ENCODE measurements around the gene NUDT3.
"Not testable (repeated sequence)": the region's sequence is repeated elsewhere in the genome, so short reads cannot be mapped to it uniquely, and the experiment has no call there.

The NUDT3 gene

DNA sequence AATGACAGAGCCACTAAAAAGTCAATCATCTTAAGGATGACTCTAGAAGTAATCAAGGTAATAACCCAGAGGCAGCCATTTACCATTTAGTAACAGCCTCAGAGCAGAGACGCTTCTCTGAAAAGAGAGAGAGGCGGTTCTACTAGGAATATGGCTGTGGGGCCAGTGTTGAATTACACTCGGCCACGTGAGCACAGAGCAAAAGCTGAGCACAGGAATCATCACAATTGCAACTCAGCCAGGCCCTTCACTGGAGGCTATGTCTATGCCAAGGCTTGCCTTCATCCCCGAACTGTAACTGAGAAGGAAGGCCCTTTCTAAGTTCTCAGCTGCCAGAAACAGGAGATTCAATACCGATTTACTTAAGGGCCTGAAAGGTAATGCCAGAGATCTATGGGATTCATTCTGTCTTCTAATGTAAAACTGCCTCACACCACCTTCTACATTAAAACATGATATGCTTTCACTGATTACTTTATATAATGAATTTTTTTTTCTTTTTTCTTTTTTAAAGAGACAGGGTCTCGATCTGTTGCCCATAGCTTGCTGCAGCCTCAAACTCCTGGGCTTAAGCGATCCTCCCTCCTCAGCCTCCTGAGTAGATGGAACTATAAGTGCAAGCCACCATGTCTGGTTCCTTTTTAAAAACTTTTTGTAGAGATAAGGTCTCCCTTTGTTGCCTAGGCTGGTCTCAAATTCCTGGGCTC, 67.6 kb downstream of the NUDT3 start:
- TF ChIP-seq, protein P1, sequence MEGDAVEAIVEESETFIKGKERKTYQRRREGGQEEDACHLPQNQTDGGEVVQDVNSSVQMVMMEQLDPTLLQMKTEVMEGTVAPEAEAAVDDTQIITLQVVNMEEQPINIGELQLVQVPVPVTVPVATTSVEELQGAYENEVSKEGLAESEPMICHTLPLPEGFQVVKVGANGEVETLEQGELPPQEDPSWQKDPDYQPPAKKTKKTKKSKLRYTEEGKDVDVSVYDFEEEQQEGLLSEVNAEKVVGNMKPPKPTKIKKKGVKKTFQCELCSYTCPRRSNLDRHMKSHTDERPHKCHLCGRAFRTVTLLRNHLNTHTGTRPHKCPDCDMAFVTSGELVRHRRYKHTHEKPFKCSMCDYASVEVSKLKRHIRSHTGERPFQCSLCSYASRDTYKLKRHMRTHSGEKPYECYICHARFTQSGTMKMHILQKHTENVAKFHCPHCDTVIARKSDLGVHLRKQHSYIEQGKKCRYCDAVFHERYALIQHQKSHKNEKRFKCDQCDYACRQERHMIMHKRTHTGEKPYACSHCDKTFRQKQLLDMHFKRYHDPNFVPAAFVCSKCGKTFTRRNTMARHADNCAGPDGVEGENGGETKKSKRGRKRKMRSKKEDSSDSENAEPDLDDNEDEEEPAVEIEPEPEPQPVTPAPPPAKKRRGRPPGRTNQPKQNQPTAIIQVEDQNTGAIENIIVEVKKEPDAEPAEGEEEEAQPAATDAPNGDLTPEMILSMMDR (IDR thresholded peaks at IDR 0.05; ENCODE audit: insufficient read depth, low read length, poor library complexity, severe bottlenecking), result no peak
- H3K27me3 ChIP-seq (replicated peaks; ENCODE audit: control insufficient read depth, insufficient read depth, low read length), result no peaks in the 10 kb centered on the region
- no peak for DNase-seq (ENCODE audit: extremely low read depth, insufficient read length)
- H3K4me3 ChIP-seq (replicated peaks; ENCODE audit: low read depth, low read length), result no peak overlapping the region
- H3K36me3 ChIP-seq (ENCODE audit: control insufficient read depth, insufficient read depth, low read length), result no peaks in the 10 kb centered on the region; the same call in 1 of the 2 replicates

DNA sequence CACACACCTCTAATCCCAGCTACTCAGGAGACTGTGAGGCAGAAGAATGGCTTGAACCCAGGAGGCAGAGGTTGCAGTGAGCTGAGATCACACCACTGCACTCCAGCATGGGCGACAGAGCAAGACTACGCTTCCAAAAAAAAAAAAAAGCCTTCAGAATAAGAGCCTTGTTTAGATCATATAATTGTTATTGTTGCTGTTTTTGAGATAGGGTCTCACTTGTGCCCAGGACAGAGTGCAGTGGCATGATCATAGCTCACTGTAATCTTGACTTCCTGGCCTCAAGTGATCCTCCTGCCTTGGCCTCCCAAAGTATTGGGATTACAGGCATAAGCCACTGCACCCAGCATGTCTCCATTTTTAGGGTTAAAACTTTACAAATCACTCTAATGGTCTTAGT, 68.2 kb downstream of the NUDT3 start:
- DNase-seq (ENCODE audit: extremely low read depth, insufficient read length); H3K4me3 ChIP-seq (replicated peaks; ENCODE audit: low read depth, low read length); H3K36me3 ChIP-seq (ENCODE audit: control insufficient read depth, insufficient read depth, low read length); H3K27me3 ChIP-seq (replicated peaks; ENCODE audit: control insufficient read depth, insufficient read depth, low read length): not testable (repeated sequence)

DNA sequence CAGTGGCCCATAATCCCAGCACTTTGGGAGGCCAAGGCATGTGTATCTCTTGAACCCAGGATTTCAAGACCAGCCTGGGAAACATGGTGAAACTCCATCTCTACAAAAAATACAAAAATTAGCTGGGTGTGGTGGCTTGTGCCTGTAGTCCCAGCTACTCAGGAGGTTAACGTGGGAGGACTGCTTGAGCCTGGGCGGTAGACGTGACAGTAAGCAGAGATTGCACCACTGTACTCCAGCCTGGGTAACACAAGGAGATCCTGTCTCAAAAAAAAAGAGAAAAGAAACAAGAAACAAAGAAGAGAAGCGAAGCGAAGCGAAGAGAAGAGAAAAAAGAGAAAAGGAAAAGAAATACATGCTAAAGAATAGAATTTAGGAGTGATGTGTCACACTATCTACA, 69.2 kb downstream of the NUDT3 start:
- H3K36me3 ChIP-seq (ENCODE audit: control insufficient read depth, insufficient read depth, low read length), result no peaks in the 10 kb centered on the region; the same call in 1 of the 2 replicates
- TF ChIP-seq, protein P1 (IDR thresholded peaks at IDR 0.05; ENCODE audit: insufficient read depth, low read length, poor library complexity, severe bottlenecking), result no peak

DNA sequence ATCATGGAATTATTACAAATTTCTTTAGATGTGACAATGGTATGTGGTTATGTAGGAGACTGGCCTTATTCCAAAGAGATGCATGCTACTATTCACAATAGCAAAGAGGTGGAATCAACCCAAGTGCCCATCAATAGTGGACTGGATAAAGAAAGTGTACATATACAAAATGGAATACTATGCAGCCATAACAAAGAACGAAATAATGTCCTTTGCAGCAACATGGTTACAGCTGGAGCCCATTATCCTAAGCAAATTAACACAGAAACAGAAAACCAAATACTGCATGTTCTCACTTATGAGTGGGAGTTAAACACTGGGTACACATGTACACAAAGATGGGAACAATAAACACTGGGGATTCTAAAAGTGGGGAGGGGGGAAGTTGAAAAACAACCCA, 69.7 kb downstream of the NUDT3 start:
- TF ChIP-seq, protein P1 (IDR thresholded peaks at IDR 0.05; ENCODE audit: insufficient read depth, low read length, poor library complexity, severe bottlenecking), result no peak
- no peak overlapping the region for H3K4me3 ChIP-seq (replicated peaks; ENCODE audit: low read depth, low read length)
- no peaks in the 10 kb centered on the region; the same call in 1 of the 2 replicates for H3K36me3 ChIP-seq (ENCODE audit: control insufficient read depth, insufficient read depth, low read length)
- DNase-seq (ENCODE audit: extremely low read depth, insufficient read length), result no peak
- H3K27me3 ChIP-seq (replicated peaks; ENCODE audit: control insufficient read depth, insufficient read depth, low read length), result no peaks in the 10 kb centered on the region

More for the DNA sequence above, 69.2 kb downstream of the NUDT3 start:
- Histone ChIP-seq H3K27me3 (replicated peaks; ENCODE audit: control insufficient read depth, insufficient read depth, low read length) (no peaks in the 10 kb centered on the region), H3K4me3 (replicated peaks; ENCODE audit: low read depth, low read length) (no peak overlapping the region)
- no peak for DNase-seq (ENCODE audit: extremely low read depth, insufficient read length)

DNA sequence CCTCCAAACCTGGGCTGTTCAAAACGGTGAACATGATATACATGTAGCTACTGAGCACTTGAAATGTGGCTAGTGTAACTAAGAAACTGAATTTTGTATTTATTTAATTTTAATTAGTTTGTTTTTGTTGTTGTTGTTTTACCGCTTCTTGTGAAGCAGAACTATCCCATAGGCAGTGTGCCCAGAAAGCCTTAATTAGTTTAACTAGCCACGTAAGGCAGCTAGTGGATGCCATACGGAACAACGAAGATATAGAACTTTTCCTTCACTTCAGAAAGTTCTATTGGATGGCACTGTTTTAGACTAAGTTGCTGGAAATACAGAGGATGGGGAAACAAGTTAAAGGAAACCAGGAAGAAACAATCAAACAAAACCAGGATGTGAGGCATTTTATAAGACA, 70.6 kb downstream of the NUDT3 start:
- DNase-seq (ENCODE audit: extremely low read depth, insufficient read length), result no peak
- H3K27me3 ChIP-seq (replicated peaks; ENCODE audit: control insufficient read depth, insufficient read depth, low read length), result no peaks in the 10 kb centered on the region
- H3K4me3 ChIP-seq (replicated peaks; ENCODE audit: low read depth, low read length), result no peak overlapping the region
- no peaks in the 10 kb centered on the region; the same call in 1 of the 2 replicates for H3K36me3 ChIP-seq (ENCODE audit: control insufficient read depth, insufficient read depth, low read length)
- TF ChIP-seq, protein P1 (IDR thresholded peaks at IDR 0.05; ENCODE audit: insufficient read depth, low read length, poor library complexity, severe bottlenecking), result no peak

DNA sequence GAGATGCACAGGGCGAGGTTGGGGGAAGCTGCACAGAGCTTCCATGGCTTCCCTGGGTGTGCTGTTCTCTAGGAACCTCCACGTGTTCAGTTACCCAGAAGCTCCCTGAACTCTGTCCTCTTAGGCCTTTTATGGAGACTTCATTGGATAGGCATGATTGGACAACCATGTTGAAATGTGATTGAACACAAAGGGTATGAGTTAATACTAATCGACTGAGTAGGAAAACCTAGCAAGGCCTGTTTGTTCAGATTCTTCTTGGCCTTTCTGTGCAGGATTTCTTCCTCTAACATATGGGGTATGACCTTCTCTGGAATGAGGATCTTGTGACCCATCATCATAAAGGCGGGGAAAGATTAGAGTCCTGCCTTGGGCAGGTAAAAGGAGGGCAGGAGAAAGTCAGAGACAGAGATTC, 73.0 kb downstream of the NUDT3 start:
- TF ChIP-seq, protein P1 (IDR thresholded peaks at IDR 0.05; ENCODE audit: insufficient read depth, low read length, poor library complexity, severe bottlenecking), result no peak
- Histone ChIP-seq H3K27me3 (replicated peaks; ENCODE audit: control insufficient read depth, insufficient read depth, low read length) (no peaks in the 10 kb centered on the region), H3K4me3 (replicated peaks; ENCODE audit: low read depth, low read length) (no peak overlapping the region), H3K36me3 (ENCODE audit: control insufficient read depth, insufficient read depth, low read length) (no peaks in the 10 kb centered on the region; the same call in 1 of the 2 replicates)
- no peak for DNase-seq (ENCODE audit: extremely low read depth, insufficient read length)
